ENCODE results near the gene NKX6-1. TPM values are rescaled to one million over a fixed set of nuclear protein-coding genes. Genes with fewer than 3 reads are reported as not detected.

The NKX6-1 gene
- total RNA-seq (not detected), polyA plus RNA-seq (not detected)

DNA sequence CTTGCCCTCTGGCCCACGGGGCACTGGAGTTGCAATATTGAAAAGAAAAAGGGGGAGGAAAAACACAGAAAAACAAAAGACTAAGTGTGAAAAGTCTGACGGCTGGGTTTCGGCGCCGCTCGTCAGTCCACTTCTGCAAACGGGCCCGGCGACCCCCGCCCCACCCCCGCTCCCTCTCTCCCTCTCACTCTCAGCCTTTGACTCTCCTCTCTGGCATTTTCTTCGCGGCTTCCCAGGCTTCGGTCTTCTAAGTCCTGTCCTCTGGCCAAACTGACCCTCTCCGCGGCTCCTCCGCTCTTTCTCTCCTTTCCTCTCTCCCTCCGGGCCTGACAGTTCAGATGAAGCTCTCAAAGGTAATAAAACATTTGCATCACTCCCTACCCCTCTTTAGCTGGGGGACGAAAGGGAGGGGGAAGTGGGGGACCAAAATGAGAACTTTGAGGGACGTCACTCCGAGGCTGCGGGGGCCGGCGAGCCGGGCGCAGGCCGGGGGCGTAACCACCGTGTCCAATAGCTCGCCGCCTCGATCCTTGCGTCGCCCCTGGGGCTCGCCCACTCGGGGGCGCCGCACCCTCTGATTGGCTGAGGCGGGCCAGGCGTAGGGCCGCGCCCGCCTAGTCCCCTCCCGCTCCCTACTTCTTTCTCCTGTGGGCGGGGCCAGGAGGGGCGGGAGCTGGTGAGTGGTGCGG is at the start of gene NKX6-1:
NKX6-1 (minus strand) TSS at position 358 of the 689 bp plus-strand sequence. CDS start 1,064 bp downstream, outside the sequence.
- ChIA-PET POLR2A (no interaction called here), CTCF (no interaction called here)
- Histone ChIP-seq H3K4me3 (ENCODE audit: low read length) (no peak within 1 kb of the TSS), H3K27ac (ENCODE audit: low read depth, low read length) (no peak within 1 kb of the TSS), H3K27me3 (ENCODE audit: insufficient read depth, low read length, poor library complexity, severe bottlenecking) (peaks cover 81% of the 10 kb centered on the region), H3K4me1 (ENCODE audit: insufficient read depth, low read length) (peaks cover 7% of the 10 kb centered on the region), H3K9me3 (ENCODE audit: low read length) (no peaks in the 10 kb centered on the region), H3K36me3 (ENCODE audit: insufficient read depth, low read length) (no peaks in the 10 kb centered on the region)
- peak within 1 kb of the TSS; percentile 60 to 82 (median 75) for H3K4me3 Mint-ChIP-seq
- peaks cover 0 to 8% (median 0%) of the 10 kb centered on the region in 3 donors for H3K36me3 Mint-ChIP-seq
- peaks cover 4 to 42% (median 29%) of the 10 kb centered on the region in 5 donors for H3K9me3 Mint-ChIP-seq
- peaks cover 10 to 23% (median 13%) of the 10 kb centered on the region in 3 donors for H3K4me1 Mint-ChIP-seq
- H3K27ac Mint-ChIP-seq = peak within 1 kb of the TSS in 1 of 8 donors; percentile 11
- DNase-seq = no peak
- H3K27me3 Mint-ChIP-seq = peaks cover 78 to 90% of the 10 kb centered on the region in 2 donors

DNA sequence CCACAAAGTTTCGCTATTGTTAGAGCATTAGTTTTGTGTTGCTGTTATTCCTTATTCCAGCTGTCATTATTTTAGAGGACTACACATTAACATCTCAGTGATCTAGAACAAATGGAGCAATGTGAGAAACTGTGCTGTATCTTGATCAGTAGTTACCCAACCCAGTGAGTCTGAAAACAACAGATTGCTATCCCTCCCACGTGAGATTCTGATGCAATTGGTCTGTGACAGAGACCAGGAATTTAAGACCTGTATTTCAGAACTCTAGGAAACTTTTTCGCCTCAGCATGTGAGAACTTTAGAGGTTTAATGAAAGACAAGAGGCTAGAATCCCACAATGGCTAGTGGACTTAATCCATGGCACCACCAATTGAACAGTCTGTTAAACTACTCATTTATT is 48.1 kb upstream of the NKX6-1 start:
- CTCF ChIA-PET = no interaction called here
- DNase-seq = no peak

GRCh38 chr4:84545093-84545492 is 46.0 kb upstream of the NKX6-1 start:
- no peaks in the 10 kb centered on the region for H3K4me1 ChIP-seq (ENCODE audit: insufficient read depth, low read length)
- no peak overlapping the region for H3K4me3 ChIP-seq (ENCODE audit: low read length)
- no peaks in the 10 kb centered on the region for H3K27me3 ChIP-seq (ENCODE audit: insufficient read depth, low read length, poor library complexity, severe bottlenecking)
- ChIA-PET CTCF (no interaction called here), POLR2A (no interaction called here)
- H3K27ac ChIP-seq (ENCODE audit: low read depth, low read length) = no peak overlapping the region
- H3K9me3 ChIP-seq (ENCODE audit: low read length) = no peaks in the 10 kb centered on the region
- Mint-ChIP-seq H3K4me3 (no peak overlapping the region), H3K27me3 (peaks cover 2 to 5% of the 10 kb centered on the region in 2 donors), H3K36me3 (no peaks in the 10 kb centered on the region), H3K9me3 (peaks cover 0 to 2% (median 0%) of the 10 kb centered on the region in 5 donors), H3K4me1 (no peaks in the 10 kb centered on the region), H3K27ac (no peak overlapping the region)
- DNase-seq = no peak
- H3K36me3 ChIP-seq (ENCODE audit: insufficient read depth, low read length) = no peaks in the 10 kb centered on the region

More for the DNA sequence above, 48.1 kb upstream of the NKX6-1 start:
- Histone ChIP-seq H3K36me3 (ENCODE audit: insufficient read depth, low read length) (no peaks in the 10 kb centered on the region), H3K4me3 (ENCODE audit: low read length) (no peak overlapping the region), H3K4me1 (ENCODE audit: insufficient read depth, low read length) (no peaks in the 10 kb centered on the region), H3K9me3 (ENCODE audit: low read length) (no peaks in the 10 kb centered on the region), H3K27ac (ENCODE audit: low read depth, low read length) (no peak overlapping the region), H3K27me3 (ENCODE audit: insufficient read depth, low read length, poor library complexity, severe bottlenecking) (no peaks in the 10 kb centered on the region)
- no peak overlapping the region for H3K4me3 Mint-ChIP-seq
- no peak overlapping the region for H3K27ac Mint-ChIP-seq
- peaks cover 0 to 5% of the 10 kb centered on the region in 2 donors for H3K27me3 Mint-ChIP-seq
- peaks cover 0 to 2% (median 0%) of the 10 kb centered on the region in 5 donors for H3K9me3 Mint-ChIP-seq
- POLR2A ChIA-PET = no interaction called here
- H3K4me1 Mint-ChIP-seq = no peaks in the 10 kb centered on the region
- H3K36me3 Mint-ChIP-seq = no peaks in the 10 kb centered on the region

GRCh38 chr4:84535901-84536300 is 36.8 kb upstream of the NKX6-1 start:
- ChIA-PET POLR2A (no interaction called here), CTCF (no interaction called here)

DNA sequence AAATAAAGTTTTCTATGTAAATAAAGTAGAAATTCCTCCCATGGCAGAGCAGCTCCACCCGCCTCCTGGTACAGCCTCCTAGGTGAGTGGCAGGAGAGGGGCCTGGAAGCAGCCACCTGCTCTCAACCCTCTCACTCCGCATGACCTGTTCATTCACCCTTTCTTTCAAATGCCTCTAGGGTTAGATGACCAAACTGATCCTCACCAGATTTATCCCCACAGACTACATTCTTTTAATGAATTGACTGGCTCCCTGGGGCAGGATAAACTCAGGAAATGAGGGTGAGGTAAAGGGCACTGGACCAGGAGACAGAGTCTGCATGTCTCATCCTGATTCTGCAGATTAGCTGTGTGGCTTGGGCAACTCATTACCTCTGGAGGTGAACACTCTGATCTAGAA is 32.6 kb upstream of the NKX6-1 start:
- Histone ChIP-seq H3K4me3 (ENCODE audit: low read length) (no peak overlapping the region), H3K27me3 (ENCODE audit: insufficient read depth, low read length, poor library complexity, severe bottlenecking) (no peaks in the 10 kb centered on the region), H3K27ac (ENCODE audit: low read depth, low read length) (no peak overlapping the region), H3K4me1 (ENCODE audit: insufficient read depth, low read length) (no peaks in the 10 kb centered on the region), H3K9me3 (ENCODE audit: low read length) (no peaks in the 10 kb centered on the region), H3K36me3 (ENCODE audit: insufficient read depth, low read length) (no peaks in the 10 kb centered on the region)
- DNase-seq = no peak
- Mint-ChIP-seq H3K36me3 (no peaks in the 10 kb centered on the region), H3K4me1 (no peaks in the 10 kb centered on the region), H3K27me3 (peaks cover 1 to 5% of the 10 kb centered on the region in 2 donors), H3K4me3 (no peak overlapping the region), H3K27ac (no peak overlapping the region), H3K9me3 (peaks cover 0 to 3% (median 2%) of the 10 kb centered on the region in 5 donors)
- CTCF ChIA-PET = no interaction called here
- POLR2A ChIA-PET = no interaction called here

More at GRCh38 chr4:84535901-84536300, 36.8 kb upstream of the NKX6-1 start:
- no peak overlapping the region for H3K4me3 Mint-ChIP-seq
- H3K27me3 Mint-ChIP-seq = peaks cover 0 to 2% of the 10 kb centered on the region in 2 donors
- no peaks in the 10 kb centered on the region for H3K36me3 Mint-ChIP-seq
- no peaks in the 10 kb centered on the region for H3K9me3 ChIP-seq (ENCODE audit: low read length)
- H3K9me3 Mint-ChIP-seq = peaks cover 0 to 3% (median 2%) of the 10 kb centered on the region in 5 donors
- DNase-seq = no peak
- peak overlapping the region in 1 of 8 donors; percentile 13 for H3K27ac Mint-ChIP-seq
- no peaks in the 10 kb centered on the region for H3K36me3 ChIP-seq (ENCODE audit: insufficient read depth, low read length)
- no peak overlapping the region for H3K27ac ChIP-seq (ENCODE audit: low read depth, low read length)
- no peaks in the 10 kb centered on the region for H3K4me1 Mint-ChIP-seq
- no peaks in the 10 kb centered on the region for H3K4me1 ChIP-seq (ENCODE audit: insufficient read depth, low read length)
- no peak overlapping the region for H3K4me3 ChIP-seq (ENCODE audit: low read length)
- no peaks in the 10 kb centered on the region for H3K27me3 ChIP-seq (ENCODE audit: insufficient read depth, low read length, poor library complexity, severe bottlenecking)

DNA sequence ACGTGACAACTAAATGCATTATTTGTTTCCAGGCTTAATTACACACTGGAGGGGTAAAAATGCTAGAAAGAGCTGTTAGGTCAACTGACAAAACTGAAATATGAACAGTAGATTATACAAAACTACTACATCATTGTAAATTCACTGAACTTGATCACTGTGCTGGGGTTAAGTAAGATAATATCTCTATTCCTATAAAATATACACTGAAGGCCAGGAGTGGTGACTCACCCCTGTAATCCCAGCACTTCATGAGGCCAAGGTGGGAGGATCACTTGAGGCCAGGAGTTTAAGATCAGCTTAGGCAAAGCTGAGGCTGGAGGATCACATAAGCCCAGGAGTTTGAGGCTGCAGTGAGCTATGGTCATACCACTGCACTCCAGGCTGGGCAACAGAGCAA is 31.8 kb upstream of the NKX6-1 start:
- DNase-seq = no peak
- Mint-ChIP-seq H3K4me3 (no peak overlapping the region), H3K27ac (no peak overlapping the region), H3K36me3 (no peaks in the 10 kb centered on the region), H3K27me3 (peaks cover 1 to 5% of the 10 kb centered on the region in 2 donors), H3K9me3 (peaks cover 0 to 3% (median 2%) of the 10 kb centered on the region in 5 donors), H3K4me1 (no peaks in the 10 kb centered on the region)
- CTCF ChIA-PET = no interaction called here
- POLR2A ChIA-PET = no interaction called here
- Histone ChIP-seq H3K36me3 (ENCODE audit: insufficient read depth, low read length) (no peaks in the 10 kb centered on the region), H3K4me1 (ENCODE audit: insufficient read depth, low read length) (no peaks in the 10 kb centered on the region), H3K27ac (ENCODE audit: low read depth, low read length) (no peak overlapping the region), H3K9me3 (ENCODE audit: low read length) (no peaks in the 10 kb centered on the region), H3K4me3 (ENCODE audit: low read length) (no peak overlapping the region), H3K27me3 (ENCODE audit: insufficient read depth, low read length, poor library complexity, severe bottlenecking) (no peaks in the 10 kb centered on the region)

- no peaks in the 10 kb centered on the region for H3K9me3 ChIP-seq (ENCODE audit: low read length)
- Mint-ChIP-seq H3K9me3 (peaks cover 0 to 3% (median 2%) of the 10 kb centered on the region in 5 donors), H3K27ac (no peak overlapping the region), H3K4me3 (no peak overlapping the region), H3K4me1 (no peaks in the 10 kb centered on the region), H3K27me3 (peaks cover 1 to 5% of the 10 kb centered on the region in 2 donors), H3K36me3 (no peaks in the 10 kb centered on the region)
- no peak overlapping the region for H3K4me3 ChIP-seq (ENCODE audit: low read length)
- no peak overlapping the region for H3K27ac ChIP-seq (ENCODE audit: low read depth, low read length)
- no peaks in the 10 kb centered on the region for H3K4me1 ChIP-seq (ENCODE audit: insufficient read depth, low read length)
- DNase-seq = no peak
- H3K27me3 ChIP-seq (ENCODE audit: insufficient read depth, low read length, poor library complexity, severe bottlenecking) = no peaks in the 10 kb centered on the region
- ChIA-PET CTCF (no interaction called here), POLR2A (no interaction called here)
- H3K36me3 ChIP-seq (ENCODE audit: insufficient read depth, low read length) = no peaks in the 10 kb centered on the region
These were observed 31.4 kb upstream of the NKX6-1 start for GRCh38 chr4:84530454-84530853.

GRCh38 chr4:84529169-84529751 is 30.2 kb upstream of the NKX6-1 start:
- no peaks in the 10 kb centered on the region for H3K36me3 ChIP-seq (ENCODE audit: insufficient read depth, low read length)
- H3K27me3 Mint-ChIP-seq = peaks cover 1 to 5% of the 10 kb centered on the region in 2 donors
- no peaks in the 10 kb centered on the region for H3K9me3 ChIP-seq (ENCODE audit: low read length)
- H3K4me1 ChIP-seq (ENCODE audit: insufficient read depth, low read length) = no peaks in the 10 kb centered on the region
- no peaks in the 10 kb centered on the region for H3K27me3 ChIP-seq (ENCODE audit: insufficient read depth, low read length, poor library complexity, severe bottlenecking)
- ChIA-PET POLR2A (no interaction called here), CTCF (no interaction called here)
- no peaks in the 10 kb centered on the region for H3K4me1 Mint-ChIP-seq
- no peak overlapping the region for H3K27ac ChIP-seq (ENCODE audit: low read depth, low read length)
- H3K9me3 Mint-ChIP-seq = peaks cover 0 to 3% (median 2%) of the 10 kb centered on the region in 5 donors
- H3K4me3 ChIP-seq (ENCODE audit: low read length) = no peak overlapping the region
- peak in 1 of 5 donors; percentile 17 for DNase-seq
- no peak overlapping the region for H3K4me3 Mint-ChIP-seq
- H3K36me3 Mint-ChIP-seq = no peaks in the 10 kb centered on the region
- no peak overlapping the region for H3K27ac Mint-ChIP-seq
